HG03378 (cell line): ENCODE data around the gene ZNF579.
"Not testable (repeated sequence)": the region's sequence is repeated elsewhere in the genome, so short reads cannot be mapped to it uniquely, and the experiment has no call there.

ENCODE experiments used
- ATAC-seq: cut with Tn5 transposase; IDR thresholded peaks from one replicate; pipeline ENCODE4 v1.9.1; 2021; ENCODE audit warnings: mild to moderate bottlenecking, moderate library complexity; ENCODE audit not compliant: unreplicated experiment

The ZNF579 gene

DNA sequence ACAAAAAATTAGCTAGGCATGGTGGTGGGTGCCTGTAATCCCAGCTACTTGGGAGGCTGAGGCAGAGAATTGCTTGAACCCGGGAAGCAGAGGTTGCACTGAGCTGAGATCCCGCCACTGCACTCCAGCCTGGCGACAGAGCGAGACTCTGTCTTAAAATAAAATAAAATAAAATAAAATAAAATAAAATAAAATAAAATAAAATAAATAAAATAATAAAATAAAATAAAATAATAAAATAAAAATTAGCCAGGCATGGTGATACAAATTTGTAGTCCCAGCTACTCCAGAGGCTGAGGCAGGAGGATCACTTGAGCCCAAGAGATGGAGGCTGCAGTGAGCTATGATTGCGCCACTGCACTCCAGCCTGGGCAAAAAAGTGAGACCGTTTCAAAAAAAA lies 6.7 kb downstream of the ZNF579 start:
- not testable (repeated sequence) for ATAC-seq

DNA sequence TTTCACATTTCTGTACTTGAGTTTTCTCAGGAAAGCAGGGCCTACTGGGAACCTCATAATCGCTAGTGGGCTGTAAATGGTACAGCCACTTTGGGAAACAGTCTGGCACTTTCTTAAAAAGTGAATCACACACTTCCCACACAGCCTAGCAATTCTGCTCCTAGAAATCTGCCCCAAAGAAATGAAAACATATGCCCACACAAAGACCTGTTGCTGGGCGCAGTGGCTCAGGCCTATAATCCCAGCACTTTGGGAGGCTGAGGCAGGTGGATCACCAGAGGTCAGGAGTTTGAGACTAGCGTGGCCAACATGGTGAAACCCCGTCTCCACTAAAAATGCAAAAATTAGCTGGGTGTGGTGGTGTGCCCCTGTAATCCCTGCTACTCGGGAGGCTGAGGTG lies 11.2 kb downstream of the ZNF579 start:
- ATAC-seq: not testable (repeated sequence)

DNA sequence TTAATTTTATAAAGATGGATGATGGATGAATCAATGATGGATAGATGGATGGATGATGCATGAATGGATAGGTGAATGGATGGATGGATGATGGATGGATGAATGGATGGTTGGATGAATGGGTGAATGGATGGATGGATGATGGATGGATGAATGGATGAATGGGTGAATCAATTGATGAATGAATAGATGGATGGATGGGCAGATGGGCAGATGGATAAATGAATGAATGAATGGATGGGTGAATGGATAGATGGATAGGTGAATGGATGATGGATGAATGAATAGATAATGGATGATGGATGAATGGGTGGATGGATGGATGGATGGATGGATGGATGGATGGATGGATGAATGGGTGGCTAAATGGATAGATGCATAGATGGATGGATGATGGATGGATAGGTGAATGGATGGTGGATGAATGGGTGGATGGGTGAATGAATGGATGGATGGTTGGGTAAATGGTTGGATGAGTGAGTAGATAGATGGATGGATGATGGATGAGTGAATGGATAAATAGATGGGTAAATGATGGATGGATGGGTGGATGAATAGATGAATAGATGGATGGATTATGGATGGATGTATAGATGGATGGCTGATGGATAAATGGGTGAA lies 12.8 kb downstream of the ZNF579 start:
- ATAC-seq: no peak

DNA sequence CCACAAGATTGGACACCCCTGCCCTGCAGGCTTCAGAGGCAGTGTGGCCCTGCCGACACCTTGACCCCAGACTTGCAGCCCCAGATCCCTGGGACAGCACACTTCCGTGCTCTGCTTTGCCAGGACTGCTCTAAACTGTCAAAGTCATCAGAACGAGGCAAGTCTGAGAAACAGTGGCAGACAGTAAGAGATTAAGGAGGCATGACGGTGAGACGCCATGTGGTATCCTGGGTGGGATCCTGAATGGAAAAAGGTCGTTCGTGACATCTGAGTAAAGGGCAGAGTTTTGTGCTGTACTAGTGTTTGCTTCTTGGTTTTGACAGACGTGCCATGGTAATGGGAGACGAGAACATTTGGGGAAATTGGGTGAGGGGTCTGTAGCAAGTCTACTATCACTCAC lies 13.8 kb downstream of the ZNF579 start:
- ATAC-seq: no peak

DNA sequence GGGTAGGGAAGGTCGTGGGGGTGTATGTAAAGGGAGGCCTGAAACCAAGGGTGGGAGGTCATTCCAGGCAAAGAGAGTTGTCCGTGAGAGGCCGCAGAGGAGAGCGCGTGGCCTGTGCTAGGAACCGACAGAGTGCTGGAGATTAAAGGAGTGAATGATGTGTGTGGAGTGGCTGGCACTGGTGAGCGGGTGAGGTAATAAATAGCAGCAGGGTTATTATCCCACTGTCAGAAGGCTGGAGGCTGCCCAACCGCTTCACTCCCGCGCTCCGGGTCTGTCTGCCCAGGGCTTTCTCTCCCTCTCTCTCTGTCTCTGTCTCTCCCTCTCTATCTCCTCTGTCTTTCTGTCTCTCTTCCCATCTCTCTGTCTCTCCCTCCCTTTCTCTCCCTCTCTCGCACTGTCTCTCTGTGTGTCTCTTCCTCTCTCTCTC lies 17.4 kb downstream of the ZNF579 start:
- no peak for ATAC-seq

DNA sequence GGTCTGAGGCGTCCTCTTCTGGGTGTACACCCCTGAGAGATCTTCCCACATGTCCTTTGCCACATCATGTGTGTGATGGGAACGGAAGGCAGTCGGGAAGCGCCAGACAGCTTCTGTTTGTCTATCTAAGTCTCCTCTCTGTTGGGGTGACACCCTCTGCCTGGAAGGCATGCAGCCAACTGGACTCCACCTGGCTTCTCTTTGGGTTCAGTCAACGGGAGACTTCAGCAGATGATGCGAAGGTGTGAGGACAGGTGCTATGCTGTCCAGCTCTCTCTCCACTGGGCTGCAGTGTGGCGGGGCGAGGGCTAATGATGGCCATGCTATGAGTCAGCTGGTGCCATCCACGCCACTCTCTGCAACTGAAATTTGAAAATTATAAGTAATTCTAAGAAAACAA lies 21.0 kb downstream of the ZNF579 start:
- ATAC-seq: no peak

DNA sequence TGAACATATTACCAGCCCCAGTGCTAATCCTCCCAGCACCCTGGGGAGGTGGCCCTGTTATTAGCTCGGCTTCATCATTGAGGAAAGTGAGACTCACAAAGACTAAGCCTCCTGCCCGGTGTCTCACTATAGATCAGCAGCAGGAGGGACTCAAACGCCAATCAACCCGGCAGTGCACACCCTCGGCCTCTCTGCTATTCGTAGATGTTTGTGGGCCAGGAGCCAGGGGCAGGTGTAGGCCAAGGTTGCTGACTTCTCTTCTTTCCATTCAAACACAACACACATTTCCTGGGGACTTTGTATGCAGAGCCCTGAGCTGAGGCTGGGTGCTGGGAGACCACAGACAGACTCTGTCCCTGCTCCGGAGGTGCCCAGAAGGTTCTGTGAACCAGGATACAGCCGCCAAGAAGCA lies 25.9 kb downstream of the ZNF579 start:
- no peak for ATAC-seq

DNA sequence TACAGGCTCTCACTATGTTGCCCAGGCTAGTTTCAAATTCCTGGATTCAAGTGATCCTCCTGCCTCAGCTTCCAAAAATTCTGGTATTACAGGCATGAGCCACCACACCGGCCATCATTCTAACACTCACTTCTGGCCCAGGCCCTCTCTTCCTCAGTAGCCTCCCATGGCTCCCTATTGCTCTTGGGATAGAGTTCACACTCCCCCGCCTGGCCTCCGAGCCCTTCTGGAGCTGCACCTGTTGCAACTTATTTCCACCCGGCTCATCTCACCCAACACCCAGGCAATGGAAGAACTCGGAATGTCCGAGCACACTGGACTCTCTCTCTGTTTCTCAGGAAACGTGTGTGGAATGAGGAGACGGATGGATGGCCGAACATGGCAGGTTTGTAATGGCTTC lies 26.3 kb downstream of the ZNF579 start:
- no peak for ATAC-seq

DNA sequence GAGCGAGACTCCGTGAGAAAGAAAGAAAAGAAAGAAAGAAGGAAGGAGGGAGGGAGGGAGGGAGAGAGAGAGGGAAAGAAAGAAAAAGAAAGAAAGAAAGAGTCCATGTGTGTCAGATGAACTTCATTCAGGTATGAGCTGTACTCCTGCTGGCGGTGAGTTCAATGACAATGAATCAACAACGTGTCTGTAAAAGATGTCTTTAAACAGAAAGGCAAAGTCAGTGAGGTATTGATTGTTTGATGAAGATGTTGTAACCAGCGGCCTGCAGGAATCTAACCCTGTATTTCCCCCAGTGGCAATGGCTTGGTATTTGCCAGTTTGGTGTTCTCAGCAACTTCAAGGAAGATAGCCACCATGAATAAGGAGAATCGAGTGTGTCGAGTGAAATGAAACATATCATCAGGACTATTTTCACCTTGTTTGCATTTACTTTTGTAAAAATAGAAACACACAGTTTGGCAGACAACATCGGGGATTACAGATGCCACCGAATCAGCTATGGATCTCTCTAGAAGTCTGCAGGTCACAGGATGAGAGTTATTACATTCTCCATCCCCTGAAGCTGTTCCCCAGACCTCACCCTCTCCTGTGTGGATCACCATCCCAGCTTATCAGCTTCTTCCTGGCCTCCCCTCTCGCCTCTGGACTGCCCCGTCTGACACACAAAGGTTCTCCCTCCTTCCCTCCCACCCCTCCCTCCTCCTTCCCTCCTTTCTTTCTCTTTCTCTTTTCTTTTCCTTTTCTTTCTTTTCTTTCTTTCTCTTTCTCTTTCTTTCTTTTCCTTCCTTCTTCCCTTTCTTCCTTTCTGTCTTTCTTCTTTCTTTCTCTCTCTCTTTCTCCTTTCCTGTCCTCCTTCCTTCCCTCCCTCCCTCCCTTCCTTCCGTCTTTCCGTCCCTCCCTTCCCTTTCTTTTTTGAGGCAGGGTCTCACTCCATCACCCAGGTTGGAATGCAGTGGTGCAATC lies 27.1 kb downstream of the ZNF579 start:
- no peak for ATAC-seq

DNA sequence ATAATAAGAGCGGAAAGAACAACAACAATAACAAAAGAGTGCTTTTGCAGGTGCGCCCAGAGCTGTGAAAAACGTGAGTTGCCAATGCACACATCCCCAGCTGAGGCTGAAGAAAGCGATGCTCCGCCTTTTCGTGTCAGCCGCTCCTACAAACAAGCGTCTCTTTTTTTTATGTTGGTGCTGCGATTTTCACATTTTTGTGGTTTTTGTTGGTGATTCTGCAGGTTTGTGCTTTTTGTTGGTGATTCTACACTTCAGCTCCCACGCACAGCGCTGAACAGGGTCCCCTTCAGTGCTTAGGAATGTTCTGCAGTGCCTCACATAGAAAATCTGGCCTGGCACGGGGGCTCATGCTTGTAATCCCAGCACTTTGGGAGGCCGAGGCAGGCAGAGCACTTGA lies 28.0 kb downstream of the ZNF579 start:
- ATAC-seq: no peak

DNA sequence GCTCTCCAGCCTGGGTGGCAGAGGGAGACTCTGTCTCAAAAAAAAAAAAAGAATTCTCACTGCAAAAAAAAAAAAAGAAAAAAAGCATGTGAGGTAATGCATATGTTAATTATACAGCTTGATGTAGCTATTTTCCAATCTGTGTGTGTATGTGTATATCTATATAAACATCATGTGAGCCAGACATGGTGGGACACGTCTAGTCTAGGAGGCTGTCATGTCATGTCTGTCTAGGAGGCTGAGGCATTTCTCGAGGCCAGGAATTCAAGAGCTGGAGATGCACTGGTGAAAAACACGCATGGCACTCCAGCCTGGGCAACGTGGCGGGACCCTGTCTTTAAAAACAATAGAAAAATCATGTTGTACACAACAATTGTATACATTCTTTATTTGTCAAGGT lies 28.4 kb downstream of the ZNF579 start:
- no peak for ATAC-seq

DNA sequence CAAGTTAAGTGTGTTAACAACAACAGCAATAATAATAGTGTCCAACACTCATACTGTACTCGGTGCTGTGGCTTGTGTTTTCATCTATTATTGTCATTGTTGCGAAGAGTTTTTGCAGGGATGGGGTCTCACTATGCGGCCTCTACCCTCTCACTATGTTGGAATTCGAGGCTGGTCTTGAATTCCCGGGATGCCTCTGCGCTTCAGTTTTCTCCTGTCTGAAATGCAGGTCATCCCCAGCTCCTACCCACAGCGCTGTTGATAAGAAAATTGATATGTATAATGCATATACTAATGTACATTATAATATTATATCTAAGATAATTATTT lies 30.4 kb downstream of the ZNF579 start:
- ATAC-seq: no peak

DNA sequence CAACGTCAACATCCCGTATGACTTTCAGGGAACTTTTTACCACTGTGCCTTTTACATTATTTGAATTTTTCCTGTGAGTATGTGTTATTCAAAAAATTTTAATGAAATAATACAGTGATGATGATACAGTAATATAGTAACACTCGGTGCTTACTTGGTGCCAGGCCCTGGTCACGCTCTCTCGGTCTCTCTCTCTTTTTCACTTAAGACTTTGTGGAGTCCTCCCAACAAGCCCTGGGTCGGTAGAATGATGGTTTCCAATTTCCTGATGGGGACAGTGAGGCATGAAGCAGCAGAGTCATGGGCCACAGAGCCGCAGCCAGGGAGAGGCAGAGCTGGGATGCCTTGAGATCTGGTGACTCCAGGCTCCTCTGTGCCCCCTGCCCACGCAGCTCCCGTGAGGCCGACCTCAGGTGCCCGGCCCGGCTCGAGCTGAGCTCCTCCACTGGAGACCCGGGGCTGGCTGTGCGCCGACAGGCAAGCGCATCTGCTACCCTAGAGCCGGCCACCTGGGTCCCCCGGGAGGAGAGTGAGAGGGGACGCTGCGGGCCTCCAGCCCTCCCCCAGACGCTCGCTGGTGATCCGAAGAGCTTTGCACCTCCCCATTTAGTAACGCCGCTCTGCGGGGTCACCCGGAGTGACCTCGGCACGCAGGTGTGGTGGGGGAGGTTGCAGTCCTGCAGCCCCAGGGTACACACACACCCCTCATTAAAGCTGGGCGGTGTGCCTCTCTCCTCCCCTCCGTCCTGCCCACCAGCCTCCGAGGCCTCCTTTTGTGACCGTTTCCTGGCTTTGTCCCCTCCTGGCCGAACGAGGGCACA lies 30.9 kb downstream of the ZNF579 start:
- no peak for ATAC-seq

DNA sequence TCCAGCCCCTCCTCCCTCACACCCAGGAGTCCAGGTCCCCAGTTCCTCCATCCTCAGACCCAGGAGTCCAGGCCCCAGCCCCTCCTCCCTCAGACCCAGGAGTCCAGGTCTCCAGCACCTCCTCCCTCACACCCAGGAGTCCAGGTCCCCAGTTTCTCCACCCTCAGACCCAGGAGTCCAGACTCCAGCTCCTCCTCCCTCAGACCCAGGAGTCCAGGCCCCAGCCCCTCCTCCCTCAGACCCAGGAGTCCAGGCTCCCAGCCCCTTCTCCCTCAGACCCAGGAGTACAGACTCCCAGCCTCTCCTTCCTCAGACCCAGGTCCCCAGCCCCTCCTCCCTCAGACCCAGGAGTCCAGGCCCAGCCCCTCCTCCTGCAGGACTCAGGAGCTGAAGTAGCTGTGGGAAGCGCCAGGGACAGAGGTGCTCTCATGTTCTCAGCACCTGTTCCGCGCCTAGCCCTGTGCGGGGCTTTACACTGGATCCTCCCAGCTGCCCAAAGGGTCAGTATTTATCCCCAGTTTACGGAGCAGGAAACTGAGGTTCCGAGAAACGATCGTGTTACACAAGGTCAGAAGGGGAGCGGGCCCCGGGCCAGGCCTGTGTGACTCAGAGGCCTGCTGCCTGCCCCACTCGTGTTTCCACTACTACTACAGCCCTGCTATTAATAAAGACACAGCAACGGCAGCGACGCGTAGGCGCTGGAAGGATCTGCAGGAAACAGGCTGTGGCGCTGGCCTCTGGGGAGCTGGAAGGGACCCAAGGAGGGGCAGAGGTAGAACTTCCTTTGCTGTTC lies 33.6 kb downstream of the ZNF579 start:
- no peak for ATAC-seq

DNA sequence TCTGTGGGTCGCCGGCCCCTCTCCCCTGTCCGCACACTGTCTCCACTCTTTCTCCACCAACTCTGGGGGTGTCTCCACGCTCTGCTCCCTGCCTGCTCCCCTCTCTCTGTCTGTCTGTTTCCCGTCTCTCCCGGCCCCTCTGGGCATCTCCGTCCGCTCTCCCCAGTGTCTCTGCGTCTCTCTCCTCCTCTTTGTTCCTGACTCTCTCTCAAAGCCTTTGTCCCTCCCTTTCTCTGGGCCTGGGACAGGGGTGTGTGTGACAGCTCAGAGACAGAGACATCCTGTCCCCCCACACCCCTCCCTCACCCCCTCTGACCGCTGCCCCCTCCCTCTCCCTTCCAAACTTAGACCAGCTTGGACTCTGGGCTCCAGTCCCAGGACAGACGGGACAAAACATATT lies 34.6 kb downstream of the ZNF579 start:
- no peak for ATAC-seq

DNA sequence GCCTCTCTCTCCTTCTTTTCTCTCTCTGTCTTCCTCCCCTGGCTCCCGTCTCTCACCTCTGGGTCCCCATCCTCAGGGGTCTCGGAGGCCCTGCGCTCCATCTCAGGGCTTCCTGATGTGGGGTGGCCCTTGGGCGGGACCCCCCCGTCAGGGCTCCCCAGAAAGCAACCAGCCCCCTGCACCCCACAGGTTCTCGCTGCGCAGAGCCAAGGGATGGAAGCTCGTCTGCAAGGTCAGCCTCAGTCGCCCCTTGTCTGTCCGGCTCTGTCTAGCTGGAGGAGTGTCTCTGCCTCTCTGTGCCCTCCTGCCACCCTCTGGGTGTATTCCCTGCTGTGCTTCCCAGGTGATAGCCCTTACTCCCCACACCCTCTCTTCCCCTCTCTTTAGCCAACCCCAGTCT lies 35.2 kb downstream of the ZNF579 start, which contains the start of gene SBK3:
Gene SBK3 (minus strand): TSS at position 101 of the 400 bp plus-strand sequence. CDS start 0 bp downstream, at position 101.
- ATAC-seq: no peak

DNA sequence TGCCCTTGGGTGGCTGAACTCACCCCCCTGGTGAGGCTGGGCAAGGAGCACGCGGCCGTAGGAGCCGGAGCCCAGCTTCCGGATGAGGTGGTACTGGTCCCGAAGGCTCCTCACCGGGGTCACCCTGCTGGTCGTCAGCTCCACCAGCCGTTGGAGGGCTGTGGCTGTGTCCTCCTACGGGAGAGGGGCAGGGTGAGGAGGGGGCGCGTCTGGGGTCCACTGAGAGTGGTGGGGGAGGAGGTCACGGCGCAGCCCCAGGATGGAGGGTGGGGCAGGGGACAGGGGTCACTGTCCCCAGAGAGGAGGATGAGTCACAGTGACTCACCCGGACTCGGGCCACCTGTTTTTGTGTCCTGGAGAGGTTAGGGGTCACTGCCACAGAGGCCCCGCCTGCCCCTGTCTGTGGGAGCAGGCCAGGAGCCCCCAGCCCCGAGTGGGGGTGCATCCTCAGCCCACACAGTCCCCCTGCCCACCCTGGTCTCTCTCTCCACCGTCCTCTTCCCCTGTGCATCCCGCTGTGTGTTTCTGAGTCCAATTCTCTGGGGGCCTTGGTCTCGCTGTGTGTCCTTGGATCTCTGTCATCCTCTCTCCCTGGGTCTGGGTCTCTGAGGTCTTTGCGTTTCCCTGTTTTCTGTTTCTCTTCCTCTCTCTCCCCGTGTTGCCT lies 35.7 kb downstream of the ZNF579 start:
- no peak for ATAC-seq

DNA sequence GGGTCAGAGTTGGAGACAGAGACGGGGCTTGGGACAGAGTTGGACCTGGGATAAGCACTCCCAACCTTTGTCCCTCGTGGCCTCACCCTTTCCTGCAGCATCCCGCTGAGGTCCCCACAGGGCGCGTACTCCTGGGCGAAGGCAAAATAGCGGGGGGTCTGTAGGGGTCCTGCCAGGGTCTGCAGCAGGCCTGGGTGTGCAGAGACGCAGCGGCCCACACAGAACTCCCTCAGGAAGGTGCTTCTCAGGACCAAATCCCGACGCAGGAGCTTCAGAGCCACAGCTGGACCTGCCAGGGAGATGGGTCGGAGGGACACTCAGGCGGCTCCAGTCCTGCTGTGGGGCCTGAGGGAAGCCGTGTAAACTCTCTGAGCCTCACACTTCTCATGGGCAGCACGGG lies 36.6 kb downstream of the ZNF579 start:
- no peak for ATAC-seq

DNA sequence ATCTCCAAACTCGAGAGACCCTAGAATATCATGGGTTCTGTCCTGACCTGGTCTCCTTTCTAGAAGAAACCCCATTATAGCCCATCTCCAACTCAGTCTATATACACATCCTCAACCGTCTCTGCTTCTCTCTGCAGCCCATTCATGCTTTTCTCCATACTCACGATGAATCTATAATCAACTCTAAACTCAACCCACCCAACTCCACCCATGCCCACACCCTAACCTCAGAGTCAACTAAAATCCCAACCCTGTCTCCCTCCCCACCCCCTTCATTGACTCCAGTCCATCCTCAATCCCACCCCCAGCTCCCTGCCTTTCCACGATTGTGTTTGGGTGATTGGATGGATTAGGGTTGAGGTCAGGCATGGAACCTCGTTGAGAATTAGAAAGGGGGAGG lies 37.1 kb downstream of the ZNF579 start:
- no peak for ATAC-seq

DNA sequence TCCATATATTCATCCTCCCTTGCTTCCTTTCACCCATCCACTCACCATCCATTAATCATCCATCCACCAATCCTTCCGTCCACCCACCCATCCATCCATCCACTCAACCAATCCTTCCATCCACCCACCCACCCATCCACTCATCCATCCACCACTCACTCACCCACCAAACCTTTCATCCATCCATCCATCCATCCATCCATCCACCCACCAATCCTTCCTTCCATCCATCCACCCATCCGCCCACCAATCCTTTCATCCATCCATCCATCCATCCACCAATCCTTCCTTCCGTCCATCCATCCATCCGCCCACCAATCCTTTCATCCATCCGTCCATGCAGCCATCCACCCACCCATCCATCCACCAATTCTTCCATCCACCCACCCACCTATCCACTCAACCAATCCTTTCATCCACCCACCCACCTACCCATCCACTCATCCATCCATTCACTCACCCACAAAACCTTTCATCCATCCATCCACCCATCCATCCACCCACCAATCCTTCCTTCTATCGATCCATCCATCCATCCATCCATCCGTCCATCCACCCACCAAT lies 38.3 kb downstream of the ZNF579 start:
- ATAC-seq: no peak
